ENCODE measurements around the gene CPNE4.

CPNE4 gene

GRCh38 chr3:131690800-131691199 is 344.0 kb downstream of the CPNE4 start:
- ATAC-seq (ENCODE audit: low read depth) = no peak
- H3K36me3 ChIP-seq (ENCODE audit: low read depth) = no peaks in the 10 kb centered on the region
- TF ChIP-seq, protein P1, sequence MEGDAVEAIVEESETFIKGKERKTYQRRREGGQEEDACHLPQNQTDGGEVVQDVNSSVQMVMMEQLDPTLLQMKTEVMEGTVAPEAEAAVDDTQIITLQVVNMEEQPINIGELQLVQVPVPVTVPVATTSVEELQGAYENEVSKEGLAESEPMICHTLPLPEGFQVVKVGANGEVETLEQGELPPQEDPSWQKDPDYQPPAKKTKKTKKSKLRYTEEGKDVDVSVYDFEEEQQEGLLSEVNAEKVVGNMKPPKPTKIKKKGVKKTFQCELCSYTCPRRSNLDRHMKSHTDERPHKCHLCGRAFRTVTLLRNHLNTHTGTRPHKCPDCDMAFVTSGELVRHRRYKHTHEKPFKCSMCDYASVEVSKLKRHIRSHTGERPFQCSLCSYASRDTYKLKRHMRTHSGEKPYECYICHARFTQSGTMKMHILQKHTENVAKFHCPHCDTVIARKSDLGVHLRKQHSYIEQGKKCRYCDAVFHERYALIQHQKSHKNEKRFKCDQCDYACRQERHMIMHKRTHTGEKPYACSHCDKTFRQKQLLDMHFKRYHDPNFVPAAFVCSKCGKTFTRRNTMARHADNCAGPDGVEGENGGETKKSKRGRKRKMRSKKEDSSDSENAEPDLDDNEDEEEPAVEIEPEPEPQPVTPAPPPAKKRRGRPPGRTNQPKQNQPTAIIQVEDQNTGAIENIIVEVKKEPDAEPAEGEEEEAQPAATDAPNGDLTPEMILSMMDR (IDR thresholded peaks at IDR 0.05; ENCODE audit: poor library complexity, severe bottlenecking) = no peak
- no peak overlapping the region for H3K27ac ChIP-seq (ENCODE audit: poor library complexity, severe bottlenecking)
- H3K27me3 ChIP-seq (ENCODE audit: insufficient read depth, poor library complexity, severe bottlenecking) = no peaks in the 10 kb centered on the region
- H3K4me1 ChIP-seq (ENCODE audit: insufficient read depth, poor library complexity, severe bottlenecking) = peaks cover 8% of the 10 kb centered on the region
- H3K4me3 ChIP-seq (ENCODE audit: severe bottlenecking) = no peak overlapping the region
- no peak for DNase-seq (ENCODE audit: low spot score)
- no peaks in the 10 kb centered on the region for H3K9me3 ChIP-seq (ENCODE audit: severe bottlenecking)

DNA sequence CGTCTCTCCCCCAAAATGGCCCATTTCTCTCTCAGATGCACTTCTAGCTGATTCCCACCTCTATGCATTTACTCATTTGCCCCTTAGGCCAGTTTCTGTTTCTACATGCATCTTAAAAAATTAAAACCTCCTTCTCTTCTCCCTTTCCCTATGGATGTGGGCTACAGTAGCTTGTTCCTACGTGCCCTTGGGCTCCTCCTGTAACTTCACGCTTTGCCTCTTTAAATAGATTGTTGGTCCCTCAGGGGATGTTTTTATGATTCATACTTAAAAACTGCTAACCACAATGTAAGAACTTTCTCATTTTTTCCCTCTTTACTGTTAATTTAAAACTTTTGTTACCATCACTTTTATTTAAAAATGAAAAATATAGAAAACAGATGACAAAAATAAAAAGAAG is 346.4 kb downstream of the CPNE4 start:
- no peak overlapping the region for H3K4me3 ChIP-seq (ENCODE audit: severe bottlenecking)
- H3K4me1 ChIP-seq (ENCODE audit: insufficient read depth, poor library complexity, severe bottlenecking) = peaks cover 8% of the 10 kb centered on the region
- DNase-seq (ENCODE audit: low spot score) (no peak), ATAC-seq (ENCODE audit: low read depth) (peak; percentile 75)
- H3K9me3 ChIP-seq (ENCODE audit: severe bottlenecking) = no peaks in the 10 kb centered on the region
- H3K36me3 ChIP-seq (ENCODE audit: low read depth) = no peaks in the 10 kb centered on the region
- no peak overlapping the region for H3K27ac ChIP-seq (ENCODE audit: poor library complexity, severe bottlenecking)
- TF ChIP-seq, protein P1 (IDR thresholded peaks at IDR 0.05; ENCODE audit: poor library complexity, severe bottlenecking) = no peak
- no peaks in the 10 kb centered on the region for H3K27me3 ChIP-seq (ENCODE audit: insufficient read depth, poor library complexity, severe bottlenecking)

- peaks cover 3% of the 10 kb centered on the region for H3K27me3 ChIP-seq (ENCODE audit: insufficient read depth, poor library complexity, severe bottlenecking)
- no peaks in the 10 kb centered on the region for H3K36me3 ChIP-seq (ENCODE audit: low read depth)
- H3K27ac ChIP-seq (ENCODE audit: poor library complexity, severe bottlenecking) = no peak overlapping the region
- ATAC-seq (ENCODE audit: low read depth) (no peak), DNase-seq (ENCODE audit: low spot score) (no peak)
- TF ChIP-seq, protein P1 (IDR thresholded peaks at IDR 0.05; ENCODE audit: poor library complexity, severe bottlenecking) = no peak
- no peak overlapping the region for H3K4me3 ChIP-seq (ENCODE audit: severe bottlenecking)
- H3K9me3 ChIP-seq (ENCODE audit: severe bottlenecking) = no peaks in the 10 kb centered on the region
- H3K4me1 ChIP-seq (ENCODE audit: insufficient read depth, poor library complexity, severe bottlenecking) = no peaks in the 10 kb centered on the region
Measured at GRCh38 chr3:131669600-131669999, 365.2 kb downstream of the CPNE4 start.

DNA sequence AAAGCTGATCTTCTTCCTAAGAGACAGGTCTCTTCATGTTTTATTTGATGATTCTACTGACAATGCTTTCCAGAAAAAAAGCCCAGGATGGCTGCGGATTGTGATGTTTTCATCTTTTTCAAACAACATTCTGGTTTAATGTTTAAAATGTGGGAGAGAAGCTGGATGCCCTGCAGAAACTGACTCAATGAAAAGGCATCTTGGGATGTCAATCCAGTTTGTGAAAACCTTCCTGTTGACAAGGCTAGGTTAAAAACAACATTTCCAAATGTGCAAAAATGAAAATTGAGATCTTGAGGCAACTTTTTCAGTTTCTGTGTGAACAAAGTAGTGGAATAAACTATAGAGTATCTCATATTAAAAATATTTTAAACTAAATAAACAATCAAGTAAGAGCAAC is 376.0 kb downstream of the CPNE4 start:
- H3K36me3 ChIP-seq (ENCODE audit: low read depth) = no peaks in the 10 kb centered on the region
- no peak for DNase-seq (ENCODE audit: low spot score)
- H3K4me1 ChIP-seq (ENCODE audit: insufficient read depth, poor library complexity, severe bottlenecking) = no peaks in the 10 kb centered on the region
- TF ChIP-seq, protein P1 (IDR thresholded peaks at IDR 0.05; ENCODE audit: poor library complexity, severe bottlenecking) = no peak
- H3K4me3 ChIP-seq (ENCODE audit: severe bottlenecking) = no peak overlapping the region
- no peaks in the 10 kb centered on the region for H3K9me3 ChIP-seq (ENCODE audit: severe bottlenecking)
- H3K27ac ChIP-seq (ENCODE audit: poor library complexity, severe bottlenecking) = no peak overlapping the region
- no peaks in the 10 kb centered on the region for H3K27me3 ChIP-seq (ENCODE audit: insufficient read depth, poor library complexity, severe bottlenecking)
- no peak for ATAC-seq (ENCODE audit: low read depth)

DNA sequence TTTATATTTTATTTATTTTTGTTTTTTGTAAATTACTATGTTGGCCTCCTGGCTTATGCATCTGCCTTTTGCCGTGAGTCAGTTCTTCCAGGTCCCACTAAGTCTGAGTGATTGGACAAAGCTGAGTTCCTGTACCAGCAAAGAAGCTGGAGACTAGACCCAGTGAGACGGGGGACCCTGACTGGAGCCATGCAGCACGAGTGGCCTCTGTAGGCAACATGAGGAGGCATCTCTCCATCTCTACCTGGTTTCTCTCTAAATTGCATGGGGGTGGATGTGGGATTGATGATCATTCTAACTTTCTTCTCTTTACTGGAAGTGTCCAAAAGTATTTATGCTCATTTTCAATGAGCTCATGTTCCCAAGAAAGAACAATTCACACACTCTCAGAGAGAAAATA is 376.7 kb downstream of the CPNE4 start:
- Histone ChIP-seq H3K4me1 (ENCODE audit: insufficient read depth, poor library complexity, severe bottlenecking) (no peaks in the 10 kb centered on the region), H3K36me3 (ENCODE audit: low read depth) (no peaks in the 10 kb centered on the region), H3K4me3 (ENCODE audit: severe bottlenecking) (no peak overlapping the region), H3K27ac (ENCODE audit: poor library complexity, severe bottlenecking) (no peak overlapping the region), H3K27me3 (ENCODE audit: insufficient read depth, poor library complexity, severe bottlenecking) (no peaks in the 10 kb centered on the region), H3K9me3 (ENCODE audit: severe bottlenecking) (no peaks in the 10 kb centered on the region)
- TF ChIP-seq, protein P1 (IDR thresholded peaks at IDR 0.05; ENCODE audit: poor library complexity, severe bottlenecking) = peak; percentile 13
- ATAC-seq (ENCODE audit: low read depth) = 0 out of 3 replicates have a peak, but pooled peaks have one; percentile 23
- no peak for DNase-seq (ENCODE audit: low spot score)
